Ureter (tissue), 1 donor: ENCODE measurements around the gene CAMK2B. TPM values are rescaled to one million over a fixed set of nuclear protein-coding genes. Genes with fewer than 3 reads are reported as not detected.
A peak's percentile ranks its signal among the peaks of the same experiment; 100 is the strongest.
"Not testable (repeated sequence)": the region's sequence is repeated elsewhere in the genome, so short reads cannot be mapped to it uniquely, and the experiment has no call there.

Experiments
- DNase-seq: peaks from one replicate; pipeline ENCODE4 v3.0.0-alpha.2; 2020; ENCODE audit warnings: low spot score
- total RNA-seq: library from RNA; stranded (reverse); gene quantifications from one replicate; pipeline ENCODE4 v1.2.4, GENCODE V29; 2023
- donor health status: DM: yes; HTN: yes; CAD: no.

Gene CAMK2B
- total RNA-seq, 1 donor from 2014 or later: not detected

DNA sequence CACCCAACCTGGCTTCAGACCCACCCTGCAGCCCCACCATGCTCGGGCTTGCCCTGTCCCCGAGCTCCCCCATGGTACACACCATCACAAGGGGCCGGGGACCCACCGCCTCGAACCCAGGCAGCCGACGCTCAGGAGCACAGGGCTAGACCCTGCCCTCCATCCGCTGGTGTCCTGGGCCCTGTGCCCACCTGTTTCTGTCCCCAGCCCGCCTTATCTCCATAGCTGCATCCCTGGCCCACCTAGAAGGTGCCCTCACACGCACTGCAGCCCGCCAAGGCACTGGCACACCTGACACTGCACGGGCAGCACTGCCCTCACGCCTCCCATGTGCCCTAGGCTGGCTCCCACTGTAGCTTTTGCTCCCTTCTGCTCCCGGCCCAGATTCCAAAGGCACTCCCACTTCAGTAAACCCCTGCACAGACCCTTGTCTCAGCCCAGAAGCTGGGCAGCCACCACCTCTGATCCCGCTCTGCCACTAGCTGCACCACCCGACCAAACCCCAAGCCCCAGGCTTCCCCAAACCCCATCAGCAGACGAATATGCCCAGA, 107.5 kb downstream of the CAMK2B start:
- DNase-seq: no peak

DNA sequence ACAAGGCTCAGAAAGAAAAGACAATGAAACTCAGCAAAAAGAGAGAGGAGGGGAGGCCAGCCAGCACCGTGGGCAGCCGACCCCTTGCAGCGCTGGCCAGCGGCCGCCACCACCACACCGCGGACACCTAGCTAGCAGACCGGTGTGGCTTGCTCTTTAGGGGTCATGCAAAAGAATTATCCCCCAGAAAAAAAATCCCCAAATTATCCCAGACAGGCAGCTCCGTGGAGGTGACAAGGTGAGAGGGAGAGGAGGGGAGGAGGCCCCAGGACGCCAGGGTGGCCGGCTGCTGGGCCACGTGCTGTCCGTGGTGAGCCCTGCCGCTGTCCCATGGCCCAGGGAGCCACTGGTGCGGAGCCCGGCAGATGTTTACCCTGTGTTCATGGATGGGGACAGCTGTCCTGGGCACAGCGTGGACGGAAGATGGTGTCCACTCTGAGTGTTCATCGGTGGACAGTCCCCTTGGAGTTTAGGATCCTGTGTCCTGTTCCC, 108.1 kb downstream of the CAMK2B start:
- DNase-seq: no peak

DNA sequence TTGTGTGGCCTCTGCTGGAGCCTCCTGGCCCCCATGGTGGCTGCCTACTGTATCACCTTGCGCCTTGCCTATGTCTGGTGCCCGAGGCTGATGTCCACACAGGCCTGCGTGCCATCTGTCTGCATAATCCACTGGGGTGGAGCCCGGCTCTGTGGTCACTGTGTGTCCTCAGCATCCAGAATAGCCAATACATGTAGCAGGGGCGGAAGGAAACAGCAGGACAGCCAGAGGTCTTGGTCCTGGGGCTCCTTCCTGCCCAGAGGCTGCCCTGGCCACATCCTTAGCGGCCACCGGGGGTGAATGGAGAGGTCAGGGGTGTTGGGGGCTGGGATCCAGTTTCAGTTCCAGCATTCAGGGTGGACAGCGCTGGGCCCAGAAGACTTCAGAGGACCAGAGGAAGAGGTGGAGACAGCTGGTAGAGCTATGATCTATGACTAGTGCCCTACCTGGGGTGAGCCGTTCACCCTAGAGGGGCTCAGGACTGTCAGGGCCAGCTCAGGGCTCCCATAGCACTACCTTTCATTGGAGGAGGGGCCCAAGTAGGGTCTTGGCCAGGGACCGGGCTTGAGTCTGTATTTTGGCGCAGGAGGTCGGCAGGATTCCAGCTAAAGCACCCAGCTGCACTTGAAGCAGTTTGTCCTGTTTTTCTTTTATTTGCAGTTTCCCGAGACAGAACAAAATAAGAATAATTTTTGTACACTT, 108.7 kb downstream of the CAMK2B start:
- no peak for DNase-seq

DNA sequence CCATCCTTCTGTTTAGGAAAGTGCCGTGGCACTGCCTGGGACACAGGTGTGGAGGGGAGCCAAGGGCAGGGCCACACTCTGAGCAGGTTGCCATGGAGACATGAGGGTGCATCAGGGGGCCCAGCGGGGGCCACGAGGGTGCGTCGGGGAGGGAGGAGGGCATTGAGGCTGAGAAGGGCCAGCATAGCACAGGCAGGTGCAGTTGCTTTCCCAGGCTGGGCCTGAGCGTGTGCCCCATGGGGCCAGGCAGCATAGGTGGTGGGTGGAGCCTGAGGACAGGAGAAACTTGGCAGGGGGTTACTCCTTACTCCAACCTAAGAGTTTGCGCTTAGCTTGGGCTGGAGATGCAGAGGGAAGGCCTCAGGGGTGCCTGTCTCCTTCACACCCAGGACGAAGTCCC, 109.4 kb downstream of the CAMK2B start:
- DNase-seq: no peak

DNA sequence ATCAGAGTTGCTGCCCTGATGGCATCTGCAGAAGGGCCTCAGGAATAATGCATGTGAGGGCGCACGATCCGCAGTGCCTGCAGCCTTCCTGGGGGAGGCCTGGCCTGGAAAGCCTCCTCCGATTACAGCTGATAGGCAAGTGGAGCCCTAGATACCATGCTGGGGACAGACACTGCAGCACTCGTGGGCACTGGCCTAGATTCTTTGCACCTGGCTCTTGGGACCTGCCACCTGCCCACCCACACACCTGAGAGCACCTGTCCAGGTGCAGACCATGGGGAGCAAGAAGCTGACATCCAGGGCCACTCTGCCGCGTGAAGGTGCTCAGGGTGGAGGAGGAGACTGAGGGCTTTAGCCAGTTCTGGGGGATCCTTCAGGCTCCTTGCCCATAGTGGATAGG, 109.9 kb downstream of the CAMK2B start:
- no peak for DNase-seq

DNA sequence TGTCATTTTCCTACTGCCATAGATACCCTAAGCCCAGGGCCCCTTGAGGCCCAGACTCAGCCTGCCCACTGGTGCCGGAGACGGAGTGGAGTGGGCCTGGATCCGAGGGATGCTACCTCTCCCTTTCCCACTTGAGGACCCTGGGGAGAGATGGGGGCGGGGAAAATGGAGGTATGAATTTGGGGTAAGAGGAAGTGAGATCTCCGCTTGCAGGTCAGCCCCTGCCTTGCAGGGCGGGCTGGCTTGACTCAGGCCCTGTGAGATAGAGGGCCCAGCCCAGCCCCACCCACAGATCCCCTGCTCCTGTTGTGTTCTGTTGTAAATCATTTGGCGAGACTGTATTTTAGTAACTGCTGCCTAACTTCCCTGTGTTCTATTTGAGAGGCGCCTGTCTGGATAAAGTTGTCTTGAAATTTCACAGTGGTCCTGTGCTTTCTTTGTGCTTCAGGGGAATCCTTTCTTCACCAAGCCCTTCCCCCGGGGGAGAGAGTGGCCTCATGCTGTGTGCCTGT, 111.5 kb downstream of the CAMK2B start:
- DNase-seq: no peak

DNA sequence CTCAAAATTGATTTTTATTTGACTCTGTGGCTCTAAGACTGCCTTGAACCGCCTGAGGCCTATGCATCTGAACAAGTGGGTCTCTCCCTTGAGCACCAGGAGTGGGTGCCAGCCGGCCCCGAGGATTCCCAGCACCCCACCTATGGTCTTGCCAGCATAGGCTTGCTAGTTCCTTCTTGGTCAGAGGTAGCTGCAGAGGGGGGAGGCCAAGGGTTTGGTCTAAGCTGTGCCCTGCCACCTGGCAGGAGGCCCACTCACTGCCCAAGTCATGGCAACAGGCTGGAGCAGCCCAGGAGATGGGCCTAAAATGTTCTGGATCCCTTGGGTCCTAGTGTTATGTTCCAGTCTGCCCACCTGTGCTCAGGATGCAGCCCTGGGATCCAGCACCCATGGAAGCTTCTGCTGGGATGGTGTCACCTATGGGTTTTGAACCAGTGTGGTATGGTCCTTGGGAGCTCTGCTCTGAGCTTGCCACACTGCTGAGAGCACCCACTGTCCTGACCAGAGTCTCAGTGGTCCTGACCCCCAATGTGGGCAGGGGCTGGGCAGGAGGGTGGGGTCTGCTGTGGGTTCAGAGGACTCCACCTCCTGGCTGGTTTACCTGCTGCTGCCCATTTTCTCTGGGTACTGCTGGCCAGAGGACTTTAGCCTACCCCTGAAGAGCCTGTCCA, 112.1 kb downstream of the CAMK2B start:
- DNase-seq: no peak

DNA sequence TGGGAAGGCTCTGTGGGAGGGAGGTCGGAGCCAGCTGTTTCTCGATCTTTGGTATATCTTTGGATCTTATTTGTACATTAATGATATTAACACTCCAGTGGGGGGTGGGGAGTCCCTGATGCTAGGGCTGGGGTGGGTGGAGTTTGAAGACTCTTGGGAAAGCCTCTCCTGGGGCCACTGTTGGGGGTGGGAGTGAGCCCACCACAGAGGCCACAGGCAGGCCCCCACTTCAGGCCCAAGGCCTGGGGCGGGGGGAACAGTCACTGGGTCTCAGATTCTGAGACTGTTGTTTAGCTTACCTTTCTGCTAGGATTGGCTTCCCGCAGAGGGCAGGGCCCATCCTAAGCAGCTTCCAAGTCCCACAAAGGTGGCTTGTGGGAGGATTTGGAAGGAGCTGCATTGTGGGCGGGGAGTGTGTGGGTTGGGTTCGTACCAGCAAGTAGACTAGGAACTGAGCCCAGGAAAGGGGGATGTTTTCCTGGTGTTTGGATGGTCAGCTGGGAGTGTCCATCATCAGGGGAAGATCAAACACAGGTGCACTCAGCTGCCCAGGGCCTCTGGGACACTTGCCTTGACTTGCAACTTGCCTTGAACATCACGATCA, 112.7 kb downstream of the CAMK2B start:
- no peak for DNase-seq

DNA sequence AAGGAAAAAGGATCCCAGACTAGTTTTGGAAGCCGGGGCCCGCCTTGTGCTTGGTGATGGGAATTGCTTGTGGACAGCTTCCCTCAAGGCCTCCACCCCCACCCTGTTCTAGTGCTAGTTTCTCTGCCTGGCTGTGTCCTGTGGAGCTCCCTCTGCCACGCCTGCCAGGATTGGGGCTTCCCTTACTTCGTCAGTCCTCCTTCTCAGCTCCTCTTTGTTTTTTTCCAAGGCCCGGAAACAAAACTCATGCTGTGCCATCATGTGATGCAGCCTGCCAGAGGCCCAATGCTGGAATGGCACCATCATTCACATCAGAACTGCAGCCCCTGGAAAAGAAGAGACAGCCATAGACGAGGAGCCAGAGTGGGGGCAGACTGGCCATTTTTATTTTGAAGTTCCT, 113.4 kb downstream of the CAMK2B start:
- no peak for DNase-seq

DNA sequence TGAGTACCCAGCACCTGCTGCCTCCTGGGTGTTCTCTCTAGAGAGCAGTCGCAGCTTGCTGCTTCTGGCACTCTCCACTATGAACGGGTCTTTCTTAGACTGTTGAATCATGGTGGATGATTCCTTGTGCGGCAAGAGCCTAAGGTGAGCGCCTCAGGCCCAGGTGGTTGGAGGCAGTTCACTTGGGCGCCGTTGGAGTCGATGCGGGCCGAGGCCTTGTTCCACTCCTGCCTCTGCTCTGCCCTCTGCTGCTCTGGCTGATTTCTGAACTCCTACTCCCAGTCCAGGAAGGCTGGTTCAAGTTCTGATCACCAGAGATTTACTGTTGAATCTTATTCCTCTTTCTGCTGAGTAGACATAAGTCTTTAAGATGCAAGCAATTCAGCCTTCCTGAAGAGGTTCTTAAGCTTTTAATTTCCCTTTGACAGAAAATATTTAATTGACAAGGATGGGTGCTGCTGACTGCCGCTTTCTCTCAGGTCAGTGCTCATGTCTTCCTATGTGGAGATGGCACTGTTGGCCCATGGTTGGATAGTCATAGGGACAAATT, 114.2 kb downstream of the CAMK2B start:
- no peak for DNase-seq

DNA sequence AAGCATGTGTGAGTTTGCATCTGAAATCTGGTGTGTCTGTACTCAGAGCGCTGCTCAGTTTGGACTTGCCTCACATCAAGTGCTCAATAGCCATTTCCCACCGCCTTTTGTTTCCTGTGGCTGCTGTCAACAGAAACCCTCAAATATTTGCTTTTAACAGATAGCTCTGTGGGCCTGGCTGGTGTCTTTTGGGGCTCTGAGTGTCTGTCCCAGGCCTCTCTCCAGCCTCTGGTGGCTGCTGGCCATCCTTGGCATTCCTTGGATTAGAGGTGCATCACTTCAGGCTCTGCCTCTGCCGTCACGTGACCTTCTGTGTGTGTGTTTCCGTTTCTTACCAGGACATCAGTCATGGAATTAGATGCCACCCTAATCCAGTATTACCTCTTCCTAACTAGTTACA, 115.3 kb downstream of the CAMK2B start:
- no peak for DNase-seq

DNA sequence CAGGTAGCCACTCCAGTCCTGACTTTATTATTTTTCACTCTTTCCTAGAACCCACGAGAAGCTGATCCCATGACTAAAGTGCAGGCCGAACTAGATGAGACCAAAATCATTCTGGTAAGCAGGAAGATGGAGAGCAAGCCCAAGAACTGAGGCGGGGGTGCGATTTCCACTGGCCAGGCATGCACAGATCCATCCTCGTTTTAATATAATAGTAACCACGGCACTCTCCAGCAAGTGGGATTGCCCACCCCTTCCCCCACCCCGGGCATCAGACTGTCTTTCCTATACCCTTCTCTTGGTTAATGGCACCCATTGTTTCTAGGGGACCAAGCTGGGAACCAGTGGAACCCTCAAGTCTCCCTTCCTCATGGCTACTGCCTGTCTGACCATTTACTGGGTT, 117.3 kb downstream of the CAMK2B start:
- DNase-seq: no peak

DNA sequence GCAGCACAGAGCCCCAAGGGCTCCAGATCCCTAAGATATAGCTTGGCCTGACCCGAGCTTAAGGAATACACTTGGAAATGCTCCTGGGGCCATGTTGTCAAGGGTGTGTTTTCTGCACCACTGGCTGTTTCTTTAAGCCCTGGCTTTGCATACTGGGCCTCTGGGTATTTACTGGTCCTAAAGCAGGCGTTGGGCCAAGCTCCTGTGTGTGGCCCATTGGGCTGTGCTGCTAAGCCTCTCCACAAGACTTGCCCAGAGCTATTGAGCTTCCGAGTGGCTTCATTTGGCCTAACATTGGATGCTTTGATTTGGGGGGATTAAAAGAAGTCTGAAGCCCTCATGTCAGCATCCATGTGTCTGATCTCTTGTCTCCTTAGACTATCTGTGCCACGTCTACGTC, 119.4 kb downstream of the CAMK2B start:
- no peak for DNase-seq

DNA sequence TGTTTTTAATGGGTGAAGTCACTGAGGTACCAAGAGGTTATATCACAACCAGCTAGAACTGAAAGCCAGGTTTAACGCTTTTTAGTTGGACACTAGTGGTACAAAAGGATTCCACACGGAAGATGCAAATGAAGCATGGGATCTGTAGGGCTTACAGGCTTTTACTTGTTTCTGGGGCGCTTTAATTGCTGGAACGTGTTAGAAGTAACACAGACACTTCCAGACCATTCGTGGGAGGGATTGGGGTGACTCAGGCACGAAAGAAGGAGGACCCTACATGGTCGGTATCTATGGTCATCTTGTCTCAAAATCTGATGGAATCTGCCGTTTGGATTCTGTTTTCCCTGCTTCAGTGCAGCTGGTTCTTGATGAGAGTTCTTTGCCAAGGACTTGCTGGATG, 123.6 kb downstream of the CAMK2B start:
- DNase-seq: no peak

DNA sequence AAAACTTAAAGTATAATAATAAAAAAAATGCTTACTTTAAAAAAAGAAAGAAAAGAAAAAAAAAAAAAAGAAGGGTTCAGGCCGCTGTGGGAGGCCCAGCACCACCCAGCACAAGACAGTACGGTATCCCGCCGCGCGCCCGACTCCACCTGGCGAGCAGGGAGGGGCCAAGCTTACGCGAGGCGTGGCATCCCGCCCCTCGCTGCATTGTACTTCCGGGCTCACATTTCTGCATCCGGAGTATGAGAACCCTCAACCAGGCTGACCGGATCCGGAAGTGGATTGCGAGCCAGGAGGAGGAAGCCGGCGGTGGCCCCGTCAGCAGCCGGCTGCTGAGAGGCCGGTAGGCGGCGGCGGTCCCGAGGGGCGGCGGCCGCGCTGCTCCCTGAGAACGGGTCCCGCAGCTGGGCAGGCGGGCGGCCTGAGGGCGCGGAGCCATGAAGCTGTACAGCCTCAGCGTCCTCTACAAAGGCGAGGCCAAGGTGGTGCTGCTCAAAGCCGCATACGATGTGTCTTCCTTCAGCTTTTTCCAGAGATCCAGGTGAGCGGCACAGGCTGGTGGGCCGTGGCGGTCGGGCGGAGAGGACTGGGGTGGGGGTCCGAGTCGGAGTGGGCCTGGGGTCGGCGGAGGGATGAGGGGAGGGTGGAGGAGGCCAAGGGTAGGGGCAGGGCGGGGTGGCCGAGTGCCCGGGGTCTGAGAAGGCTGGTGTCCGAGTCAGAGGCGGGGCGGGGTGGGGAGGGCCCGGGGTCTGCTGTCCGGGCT, 124.5 kb downstream of the CAMK2B start, which contains the start of gene YKT6:
Gene YKT6, plus strand, starts transcription at position 280 of the 763 bp plus-strand sequence. Its CDS starts 158 bp downstream, at position 438.
- DNase-seq: peak; percentile 96

DNA sequence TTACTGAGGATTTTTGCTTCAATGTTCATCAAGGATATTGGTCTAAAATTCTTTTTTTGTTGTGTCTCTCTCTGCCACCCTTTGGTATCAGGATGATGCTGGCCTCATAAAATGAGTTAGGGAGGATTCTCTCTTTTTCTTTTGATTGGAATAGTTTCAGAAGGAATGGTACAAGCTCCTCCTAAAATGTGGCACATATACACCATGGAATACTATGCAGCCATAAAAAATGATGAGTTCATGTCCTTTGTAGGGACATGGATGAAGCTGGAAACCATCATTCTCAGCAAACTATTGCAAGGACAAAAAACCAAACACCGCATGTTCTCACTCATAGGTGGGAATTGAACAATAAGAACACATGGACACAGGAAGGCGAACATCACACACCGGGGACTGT, 125.2 kb downstream of the CAMK2B start:
- not testable (repeated sequence) for DNase-seq

DNA sequence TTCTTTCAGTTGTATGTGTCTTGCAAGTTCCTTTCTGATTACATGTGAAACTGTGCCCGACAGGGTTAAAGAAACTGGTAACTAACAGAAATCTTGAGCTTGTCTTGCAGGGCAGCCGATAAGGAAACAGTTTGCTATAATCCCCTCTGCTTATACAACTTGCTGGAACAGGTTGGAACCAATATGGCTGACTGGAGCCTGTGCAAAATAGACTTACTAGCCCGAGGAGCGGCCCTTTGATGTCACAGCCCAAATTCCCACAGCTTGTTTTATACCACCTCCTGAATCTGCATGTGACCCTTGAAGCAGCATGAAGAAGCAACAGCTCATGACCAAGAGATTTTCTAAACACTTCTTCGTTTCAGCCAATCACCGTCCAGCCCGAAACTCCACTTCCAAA, 127.9 kb downstream of the CAMK2B start:
- no peak for DNase-seq

DNA sequence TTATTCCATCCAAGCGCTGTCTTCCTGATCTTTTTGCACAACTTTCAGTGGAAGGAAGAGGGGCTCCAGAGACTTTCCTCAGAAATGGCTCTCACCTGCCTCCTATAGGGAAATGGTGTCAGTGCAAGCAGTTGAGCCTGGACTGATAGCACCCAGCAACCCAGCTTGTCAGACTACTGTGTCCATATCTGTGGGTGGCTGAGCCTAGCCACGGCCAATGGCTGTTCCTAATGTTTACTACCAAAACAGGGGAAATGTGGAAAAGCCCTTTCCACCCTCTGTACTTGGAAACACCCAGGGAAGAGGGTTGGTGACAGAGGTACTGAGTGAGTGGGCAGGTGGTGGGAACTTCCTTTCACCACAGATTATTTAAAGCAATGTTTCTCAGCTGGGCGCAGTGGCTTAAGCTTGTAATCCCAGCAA, 128.9 kb downstream of the CAMK2B start:
- DNase-seq: no peak

DNA sequence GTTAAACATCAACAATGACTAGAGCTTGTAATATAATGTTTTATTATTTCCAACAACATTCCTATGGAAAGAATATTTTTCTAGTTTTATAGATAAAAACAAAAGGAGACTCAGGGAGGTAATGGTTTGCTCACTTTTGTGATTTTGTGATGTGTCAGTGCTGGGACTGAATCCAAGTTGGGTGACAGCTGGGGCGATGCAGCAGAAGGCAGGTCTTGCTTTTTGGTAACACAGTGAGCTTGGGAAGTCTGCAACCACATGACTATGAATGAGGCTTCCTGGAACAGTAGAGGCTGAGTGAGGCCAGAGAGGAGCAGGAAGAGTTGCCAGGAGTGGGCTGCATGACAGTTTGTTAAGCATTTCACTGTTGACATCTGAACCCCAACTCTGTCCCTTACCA, 129.5 kb downstream of the CAMK2B start:
- no peak for DNase-seq

DNA sequence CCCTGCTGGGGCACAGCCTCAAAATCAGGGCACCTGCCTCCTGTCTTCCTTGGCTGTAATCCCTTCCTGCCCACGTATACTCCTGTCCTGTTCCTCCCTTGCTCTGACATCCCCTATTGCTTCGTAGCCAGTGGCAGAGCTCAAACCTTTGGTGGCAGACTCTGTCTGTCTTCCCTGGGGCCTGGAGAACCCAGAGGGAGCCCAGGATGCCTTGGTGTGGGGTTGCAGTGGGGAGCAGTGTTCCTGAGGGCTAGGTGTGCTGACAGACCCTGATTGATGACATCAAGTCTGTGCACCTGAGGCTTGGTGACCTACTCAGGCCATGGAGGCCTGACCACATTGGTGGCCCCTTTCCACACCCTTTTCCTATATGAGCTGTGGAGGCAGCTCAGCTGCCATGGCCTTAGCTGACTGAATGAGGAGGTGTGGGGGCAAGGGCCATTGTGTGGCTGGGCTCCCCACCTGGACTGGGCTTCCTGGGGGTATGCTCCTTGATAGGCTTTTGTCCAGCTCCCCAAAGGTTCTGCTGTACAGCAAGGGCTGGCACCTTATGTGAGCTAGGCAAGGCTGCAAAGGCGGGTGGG, 130.7 kb downstream of the CAMK2B start:
- no peak for DNase-seq

DNA sequence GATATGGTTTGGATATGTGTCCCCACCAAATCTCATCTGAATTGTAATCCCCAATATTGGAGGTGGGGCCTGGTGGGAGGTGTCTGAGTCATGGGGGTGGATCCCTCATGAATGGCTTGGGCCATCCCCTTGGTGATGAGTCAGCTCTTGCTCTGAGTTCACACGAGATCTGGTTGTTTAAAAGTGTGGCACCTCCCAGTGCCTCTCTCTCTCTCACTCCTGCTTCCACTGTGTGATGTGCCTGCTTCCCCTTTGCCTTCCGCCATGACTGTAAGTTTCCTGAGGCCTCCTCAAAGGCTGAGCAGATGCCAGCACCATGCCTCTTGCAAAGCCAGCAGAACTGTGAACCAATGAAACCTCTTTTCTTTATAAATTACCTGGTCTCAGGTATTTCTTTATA, 131.3 kb downstream of the CAMK2B start:
- no peak for DNase-seq
